ENCODE data around the gene NKAPL.
A peak's percentile ranks its signal among the peaks of the same experiment; 100 is the strongest.

The NKAPL gene

GRCh38 chr6:28215425-28215824 lies 43.7 kb upstream of the NKAPL start:
- ChIA-PET POLR2A (no interaction called here), CTCF (no interaction called here)
- DNase-seq (ENCODE audit: low read depth, low spot score): no peak
- no peak overlapping the region for H3K4me3 ChIP-seq (ENCODE audit: low read depth, low read length)
- no peak for TF ChIP-seq CTCF (IDR thresholded peaks at IDR 0.05; ENCODE audit: insufficient read depth, low read length, missing control alignments)

DNA sequence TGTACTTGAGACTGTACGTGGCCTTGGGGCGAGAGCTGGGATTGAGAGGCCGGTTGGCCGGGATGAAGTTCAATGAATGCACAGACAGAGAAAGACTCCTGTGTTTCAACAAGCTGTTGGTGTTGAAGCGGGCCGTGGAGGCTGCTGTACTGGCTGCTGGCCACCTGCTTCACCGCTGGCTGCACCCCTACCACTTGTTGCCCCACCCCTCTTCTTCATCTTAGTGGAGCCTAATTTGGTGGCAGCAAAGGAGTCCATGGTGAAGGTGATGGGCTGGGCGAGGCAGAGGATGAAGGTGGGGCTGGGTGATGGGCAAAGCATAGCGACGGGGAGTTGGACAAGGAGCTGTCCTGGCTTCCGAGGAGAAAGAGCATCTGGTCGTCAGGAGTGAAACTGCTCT lies 41.2 kb upstream of the NKAPL start:
- H3K4me3 ChIP-seq (ENCODE audit: low read depth, low read length): no peak overlapping the region
- CTCF ChIA-PET: interaction anchor here (1.2 to 2.4 kb wide), 2 partner anchors 76 to 139 kb away, joined by 4 to 12 read pairs; partner anchors contain the start of gene ZKSCAN8
- no peak for DNase-seq (ENCODE audit: low read depth, low spot score)
- no peak for TF ChIP-seq CTCF (IDR thresholded peaks at IDR 0.05; ENCODE audit: insufficient read depth, low read length, missing control alignments)
- POLR2A ChIA-PET: interaction anchor here (0.6 kb wide), 1 partner anchor 1085 kb away, joined by 3 read pairs; a partner anchor contains a TSS

DNA sequence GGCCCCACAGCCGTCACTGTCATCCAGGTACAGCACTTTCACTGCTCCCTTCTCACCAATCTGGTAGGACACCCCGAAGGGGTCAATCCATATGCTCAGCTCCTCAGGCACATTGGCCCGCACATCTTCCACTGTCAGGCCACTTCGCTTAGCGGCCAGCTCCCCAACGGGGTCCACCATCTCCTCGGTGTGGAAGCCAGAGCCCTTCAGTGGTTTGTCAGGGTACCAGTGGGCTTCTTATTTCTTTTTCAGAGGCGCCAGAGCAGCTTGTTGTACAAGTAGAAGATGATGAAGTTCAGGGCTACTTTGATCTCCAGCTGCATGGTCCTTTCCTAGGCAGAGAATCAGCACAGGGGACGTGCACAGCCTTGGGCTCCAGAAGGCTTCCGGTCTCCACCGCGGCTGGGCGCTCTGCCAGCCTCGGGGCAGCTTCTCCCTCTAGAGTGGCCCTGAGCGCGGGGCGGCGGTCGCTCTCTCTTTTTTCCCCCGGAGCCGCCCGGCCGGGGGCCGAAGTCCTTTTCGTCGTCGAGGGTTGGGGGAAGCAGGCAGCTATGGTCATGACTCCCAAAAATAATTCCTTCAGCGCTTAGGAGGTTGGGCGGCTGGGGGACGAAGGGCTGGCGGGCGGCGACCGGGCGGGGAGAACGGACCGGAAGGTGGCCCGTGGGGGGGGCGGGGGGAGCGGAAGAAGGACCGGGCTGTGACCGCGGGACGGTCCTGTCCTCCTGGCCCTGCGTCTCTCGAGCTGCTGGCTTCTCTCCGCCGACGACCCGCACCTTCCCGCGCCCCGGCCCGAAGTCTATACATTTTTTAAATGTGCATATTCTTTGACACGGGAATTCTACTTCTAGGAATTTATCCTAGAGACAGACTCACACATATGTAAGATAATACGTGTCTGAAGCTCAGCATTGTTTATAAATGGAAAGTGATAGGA lies 40.5 kb upstream of the NKAPL start:
- TF ChIP-seq CTCF (IDR thresholded peaks at IDR 0.05; ENCODE audit: insufficient read depth, low read length, missing control alignments): no peak
- ChIA-PET CTCF (interaction anchor here (0.7 to 2.4 kb wide), 5 partner anchors 9 to 138 kb away, joined by 3 to 12 read pairs (median 3); partner anchors contain the start of gene ZKSCAN8), POLR2A (interaction anchor here (0.6 kb wide), 1 partner anchor 1086 kb away, joined by 3 read pairs; a partner anchor contains a TSS)
- DNase-seq (ENCODE audit: low read depth, low spot score): no peak
- peak overlapping the region; percentile 59 for H3K4me3 ChIP-seq (ENCODE audit: low read depth, low read length)

- no peak overlapping the region for H3K4me3 ChIP-seq (ENCODE audit: low read depth, low read length)
- CTCF ChIA-PET: interaction anchor here (0.8 kb wide), 1 partner anchor 32 kb away, joined by 3 read pairs; the partner anchor contains the start of gene ZKSCAN4
- POLR2A ChIA-PET: no interaction called here
- no peak for DNase-seq (ENCODE audit: low read depth, low spot score)
- no peak for TF ChIP-seq CTCF (IDR thresholded peaks at IDR 0.05; ENCODE audit: insufficient read depth, low read length, missing control alignments)
These were observed 38.6 kb upstream of the NKAPL start for GRCh38 chr6:28220257-28221133.

DNA sequence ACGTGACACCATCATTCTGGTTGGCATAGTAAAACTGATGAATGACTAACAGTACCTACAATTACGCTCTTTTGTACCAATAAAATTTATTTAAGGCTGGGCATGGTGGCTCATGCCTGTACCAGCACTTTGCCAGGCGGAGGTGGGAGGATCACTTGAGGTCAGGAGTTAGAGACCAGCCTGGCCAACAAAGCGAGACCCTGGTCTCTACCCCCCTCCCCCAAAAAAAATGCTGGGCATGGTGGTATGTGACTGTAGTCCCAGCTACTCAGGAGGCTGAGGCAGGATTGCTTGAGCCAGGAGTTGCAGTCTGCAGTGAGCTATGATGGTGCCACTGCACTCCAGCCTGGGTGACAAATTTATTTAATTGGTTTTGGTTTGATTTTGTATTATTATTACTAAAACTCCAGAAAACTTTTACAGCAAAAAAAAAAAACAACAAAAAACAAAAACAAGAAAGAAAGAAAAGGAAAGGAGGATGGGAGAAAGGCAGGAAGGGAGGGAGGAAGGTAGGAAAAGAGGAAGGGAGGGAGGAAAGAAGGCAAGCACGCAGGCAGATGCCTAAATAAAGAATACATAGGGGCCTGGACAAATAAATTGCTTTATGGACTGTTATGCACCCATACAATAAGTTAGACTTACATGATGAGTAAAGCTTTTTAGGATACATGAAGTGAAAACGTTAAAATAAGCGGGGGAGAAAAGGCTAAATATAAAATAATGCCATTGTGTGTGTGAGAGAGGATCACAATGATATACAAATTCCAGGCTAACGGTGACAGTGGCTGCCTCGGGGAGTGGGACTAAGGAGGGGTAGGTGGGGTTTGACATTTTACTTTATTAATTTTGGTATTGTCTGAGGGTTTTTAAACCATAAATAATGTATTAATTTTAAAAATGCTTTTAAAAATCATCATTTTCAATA lies 34.7 kb upstream of the NKAPL start:
- peak overlapping the region; percentile 82 for H3K4me3 ChIP-seq (ENCODE audit: low read depth, low read length)
- ChIA-PET POLR2A (no interaction called here), CTCF (no interaction called here)
- DNase-seq (ENCODE audit: low read depth, low spot score): no peak
- TF ChIP-seq CTCF (IDR thresholded peaks at IDR 0.05; ENCODE audit: insufficient read depth, low read length, missing control alignments): no peak

Measured in AG04449 (cell line).